Peyer's patch (tissue), 4 donors: ENCODE measurements around the gene CALCB. TPM values are rescaled to one million over a fixed set of nuclear protein-coding genes. Genes with fewer than 3 reads are reported as not detected.
A peak's percentile ranks its signal among the peaks of the same experiment; 100 is the strongest.
"Not testable (repeated sequence)": the region's sequence is repeated elsewhere in the genome, so short reads cannot be mapped to it uniquely, and the experiment has no call there.

ENCODE experiments used
- DNase-seq, 3 donors: peaks; one replicate each; pipeline ENCODE4 v3.0.0-alpha.2; 2017 to 2019
- H3K27ac ChIP-seq, 4 donors: fragments of 200-600 bp; sonication (generic); one replicate each; pipeline ENCODE4 v1.5.1; 2016 to 2019
- H3K27me3 ChIP-seq, 2 donors: fragments of 200-600 bp; sonication (generic); one replicate each; pipeline ENCODE4 v1.5.1; 2019
- H3K36me3 ChIP-seq, 3 donors: fragments of 200-600 bp; sonication (generic); one replicate each; pipeline ENCODE4 v1.5.1; 2016 to 2019
- H3K4me1 ChIP-seq, 4 donors: fragments of 200-600 bp; sonication (generic); one replicate each; pipeline ENCODE4 v1.5.1; 2016 to 2019
- H3K4me3 ChIP-seq, 4 donors: fragments of 200-600 bp; sonication (generic); 1 replicate in 3 of 4; 2 replicates in 1 of 4; pipeline ENCODE4 v1.5.1; 2016 to 2019; ENCODE audit warnings: mild to moderate bottlenecking in 1 of 4
- H3K9me3 ChIP-seq, 4 donors: fragments of 200-600 bp; sonication (generic); one replicate each; pipeline ENCODE4 v1.5.1; 2016 to 2019; ENCODE audit warnings: mild to moderate bottlenecking in 1 of 4
- POLR2A ChIP-seq, 2 donors: fragments of 450-650 bp; IDR thresholded peaks; one replicate each; pipeline ENCODE4 v1.5.1; 2017; ENCODE audit warnings: antibody characterized with exemption in 2 of 2, mild to moderate bottlenecking in 2 of 2, moderate library complexity in 2 of 2
- total RNA-seq, 4 donors: library from RNA; depleted of rRNA; stranded (reverse); fragments of >200 nt; gene quantifications; one replicate each; pipeline ENCODE4 v1.1.0, GENCODE V29; 2016
- TF ChIP-seq, protein P1 (sequence below), 6 experiments: fragments of 450-650 bp in 4 of 6; fragments of 200-600 bp in 2 of 6; sonication (generic) in 1 of 6; IDR thresholded peaks; one replicate each; pipeline ENCODE4 v1.5.1; 2017 to 2019; ENCODE audit warnings: antibody characterized with exemption in 6 of 6, mild to moderate bottlenecking in 3 of 6, moderate library complexity in 1 of 6

Gene CALCB, protein sequence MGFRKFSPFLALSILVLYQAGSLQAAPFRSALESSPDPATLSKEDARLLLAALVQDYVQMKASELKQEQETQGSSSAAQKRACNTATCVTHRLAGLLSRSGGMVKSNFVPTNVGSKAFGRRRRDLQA
- total RNA-seq: 1 to 10 TPM in 1 of 4 donors, under 1 TPM in 1, not detected in 2; 0.67 to 5.0 TPM

DNA sequence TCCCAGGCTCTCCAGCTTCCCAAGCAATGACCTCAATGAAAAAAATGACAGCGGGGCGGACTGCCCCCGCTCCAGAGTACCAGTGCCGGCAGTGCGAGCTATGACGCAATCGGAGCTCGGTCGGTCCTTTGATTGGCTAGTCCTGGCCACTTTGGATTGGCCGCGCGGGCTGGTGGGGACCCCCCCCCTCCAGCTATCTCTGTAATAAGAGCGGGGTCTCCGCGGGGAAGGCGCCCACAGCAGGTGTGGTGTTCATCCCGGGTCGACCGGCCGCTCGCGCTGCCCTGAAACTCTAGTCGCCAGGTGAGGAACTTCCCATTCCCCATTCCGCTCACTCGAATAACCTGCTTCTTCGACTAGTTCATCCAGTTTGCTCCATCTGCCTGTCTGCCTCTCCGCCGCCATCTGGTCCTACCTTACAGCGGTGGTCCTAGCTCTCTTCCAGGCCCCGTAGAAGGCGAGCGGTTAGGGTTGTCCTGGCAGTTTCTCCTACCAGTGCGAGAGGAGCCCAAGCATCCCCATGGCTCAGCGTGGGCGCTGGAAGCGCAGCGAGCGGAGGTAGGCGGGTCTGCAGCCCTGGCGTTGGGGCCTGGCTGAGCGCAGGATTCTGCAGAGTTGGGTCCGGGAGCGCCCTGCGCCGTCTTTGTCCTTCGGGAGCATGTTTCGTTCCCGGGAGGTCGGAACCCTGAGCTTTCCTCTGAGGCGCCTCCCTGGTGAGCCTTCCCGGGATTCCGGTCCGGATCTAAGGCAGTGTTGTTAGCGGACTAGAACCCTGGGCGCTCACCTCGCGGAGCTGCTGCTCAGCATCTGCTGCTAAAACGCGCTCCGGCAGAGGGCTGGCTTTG lies at the start of gene CALCB:
CALCB (plus strand) TSS at position 233 of the 845 bp plus-strand sequence. CDS start 1,126 bp downstream, outside the sequence.
- no peak within 1 kb of the TSS for H3K27ac ChIP-seq
- DNase-seq: no peak
- peaks cover 0 to 10% of the 10 kb centered on the region in 2 donors for H3K27me3 ChIP-seq
- no peak for TF ChIP-seq POLR2A (IDR thresholded peaks at IDR 0.05)
- TF ChIP-seq, protein P1, sequence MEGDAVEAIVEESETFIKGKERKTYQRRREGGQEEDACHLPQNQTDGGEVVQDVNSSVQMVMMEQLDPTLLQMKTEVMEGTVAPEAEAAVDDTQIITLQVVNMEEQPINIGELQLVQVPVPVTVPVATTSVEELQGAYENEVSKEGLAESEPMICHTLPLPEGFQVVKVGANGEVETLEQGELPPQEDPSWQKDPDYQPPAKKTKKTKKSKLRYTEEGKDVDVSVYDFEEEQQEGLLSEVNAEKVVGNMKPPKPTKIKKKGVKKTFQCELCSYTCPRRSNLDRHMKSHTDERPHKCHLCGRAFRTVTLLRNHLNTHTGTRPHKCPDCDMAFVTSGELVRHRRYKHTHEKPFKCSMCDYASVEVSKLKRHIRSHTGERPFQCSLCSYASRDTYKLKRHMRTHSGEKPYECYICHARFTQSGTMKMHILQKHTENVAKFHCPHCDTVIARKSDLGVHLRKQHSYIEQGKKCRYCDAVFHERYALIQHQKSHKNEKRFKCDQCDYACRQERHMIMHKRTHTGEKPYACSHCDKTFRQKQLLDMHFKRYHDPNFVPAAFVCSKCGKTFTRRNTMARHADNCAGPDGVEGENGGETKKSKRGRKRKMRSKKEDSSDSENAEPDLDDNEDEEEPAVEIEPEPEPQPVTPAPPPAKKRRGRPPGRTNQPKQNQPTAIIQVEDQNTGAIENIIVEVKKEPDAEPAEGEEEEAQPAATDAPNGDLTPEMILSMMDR (IDR thresholded peaks at IDR 0.05): no peak
- no peaks in the 10 kb centered on the region for H3K36me3 ChIP-seq
- peaks cover 0 to 17% (median 7%) of the 10 kb centered on the region in 4 donors for H3K4me1 ChIP-seq
- H3K9me3 ChIP-seq: no peaks in the 10 kb centered on the region
- H3K4me3 ChIP-seq: peak within 1 kb of the TSS in 3 of 4 donors; percentile 28 to 41 (median 38)

DNA sequence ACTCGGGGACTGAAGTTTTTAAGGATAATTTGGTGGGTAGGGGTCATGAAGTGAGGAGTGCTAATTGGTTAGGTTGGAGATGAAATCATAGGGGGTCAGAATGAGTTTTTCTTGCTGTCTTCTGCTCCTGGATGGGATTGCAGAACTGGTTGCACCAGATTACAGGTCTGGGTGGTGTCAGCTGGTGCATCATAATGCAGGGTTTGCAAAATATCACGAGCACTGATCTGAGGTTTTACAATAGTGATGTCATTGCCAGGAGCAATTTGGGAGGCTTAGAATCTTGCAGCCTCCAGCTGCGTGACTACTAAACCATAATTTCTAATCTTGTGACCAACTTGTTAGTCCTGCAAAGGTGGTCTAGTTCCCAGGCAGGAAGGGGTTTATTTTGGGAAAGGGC lies 46.4 kb upstream of the CALCB start:
- TF ChIP-seq, protein P1 (IDR thresholded peaks at IDR 0.05): no peak
- no peak for TF ChIP-seq POLR2A (IDR thresholded peaks at IDR 0.05)
- Histone ChIP-seq H3K9me3 (no peaks in the 10 kb centered on the region), H3K27me3 (no peaks in the 10 kb centered on the region), H3K27ac (no peak overlapping the region), H3K36me3 (no peaks in the 10 kb centered on the region), H3K4me1 (no peaks in the 10 kb centered on the region), H3K4me3 (no peak overlapping the region)
- no peak for DNase-seq

DNA sequence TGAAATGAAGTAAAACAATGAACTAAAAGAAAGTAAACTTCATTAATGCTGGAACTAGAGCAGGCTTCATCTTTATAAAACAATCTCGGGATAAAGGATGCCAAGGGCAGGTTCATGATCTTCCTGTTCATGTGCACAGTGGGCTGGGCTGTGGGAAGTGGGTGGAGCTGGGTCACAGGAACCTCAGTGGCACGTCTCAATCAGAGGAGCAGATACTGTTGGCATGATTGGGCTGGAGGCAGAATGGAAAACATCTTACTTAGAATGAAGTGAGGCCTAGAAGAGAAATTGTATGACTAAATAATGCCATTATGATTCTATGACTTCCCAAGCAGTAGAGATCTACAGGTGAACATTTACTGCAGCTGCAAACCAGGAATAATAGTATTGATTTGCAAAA lies 45.4 kb upstream of the CALCB start:
- Histone ChIP-seq H3K27ac (no peak overlapping the region), H3K9me3 (no peaks in the 10 kb centered on the region), H3K4me1 (no peaks in the 10 kb centered on the region), H3K36me3 (no peaks in the 10 kb centered on the region), H3K4me3 (no peak overlapping the region), H3K27me3 (no peaks in the 10 kb centered on the region)
- no peak for TF ChIP-seq POLR2A (IDR thresholded peaks at IDR 0.05)
- TF ChIP-seq, protein P1 (IDR thresholded peaks at IDR 0.05): no peak
- no peak for DNase-seq

DNA sequence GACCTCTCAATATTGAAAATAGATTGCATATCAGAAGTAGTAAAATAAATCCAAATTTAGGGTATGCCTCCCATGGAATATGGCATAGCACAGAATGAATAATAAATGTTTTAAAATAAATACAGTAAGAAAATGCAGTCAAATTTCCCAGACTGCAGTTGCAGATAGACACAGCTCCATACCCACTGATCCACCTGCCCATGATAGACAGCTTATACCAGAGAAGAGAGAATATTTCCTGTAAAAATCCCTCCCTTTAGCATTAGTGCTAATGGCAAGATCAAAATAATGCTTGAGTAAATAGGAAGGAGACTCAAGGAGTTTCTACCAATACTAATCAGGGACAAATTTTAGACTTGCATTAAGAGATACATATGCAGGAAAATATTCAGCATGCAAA lies 45.0 kb upstream of the CALCB start:
- Histone ChIP-seq H3K4me1 (no peaks in the 10 kb centered on the region), H3K9me3 (no peaks in the 10 kb centered on the region), H3K36me3 (no peaks in the 10 kb centered on the region), H3K27me3 (no peaks in the 10 kb centered on the region), H3K4me3 (no peak overlapping the region), H3K27ac (no peak overlapping the region)
- TF ChIP-seq, protein P1 (IDR thresholded peaks at IDR 0.05): no peak
- no peak for TF ChIP-seq POLR2A (IDR thresholded peaks at IDR 0.05)
- DNase-seq: no peak

DNA sequence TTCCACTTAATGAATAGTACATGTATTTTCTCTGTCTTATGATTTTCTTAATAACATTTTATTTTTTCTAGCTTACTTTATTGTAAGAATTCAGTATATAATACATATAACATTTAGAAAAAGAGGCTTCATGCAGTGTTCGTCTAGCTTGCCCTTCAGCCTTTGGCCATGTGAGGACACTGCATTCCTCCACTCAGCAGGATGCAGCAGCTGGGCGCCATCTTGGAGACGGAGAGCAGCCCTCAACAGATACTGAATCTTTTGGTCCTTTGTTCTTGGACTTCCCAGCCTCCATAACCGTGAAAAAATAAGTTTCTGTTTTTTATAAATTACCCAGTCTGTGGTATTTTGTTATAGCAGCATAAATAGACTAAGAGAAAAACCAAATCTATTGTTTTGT lies 41.4 kb upstream of the CALCB start:
- DNase-seq, H3K4me3 ChIP-seq, H3K9me3 ChIP-seq: not testable (repeated sequence)

DNA sequence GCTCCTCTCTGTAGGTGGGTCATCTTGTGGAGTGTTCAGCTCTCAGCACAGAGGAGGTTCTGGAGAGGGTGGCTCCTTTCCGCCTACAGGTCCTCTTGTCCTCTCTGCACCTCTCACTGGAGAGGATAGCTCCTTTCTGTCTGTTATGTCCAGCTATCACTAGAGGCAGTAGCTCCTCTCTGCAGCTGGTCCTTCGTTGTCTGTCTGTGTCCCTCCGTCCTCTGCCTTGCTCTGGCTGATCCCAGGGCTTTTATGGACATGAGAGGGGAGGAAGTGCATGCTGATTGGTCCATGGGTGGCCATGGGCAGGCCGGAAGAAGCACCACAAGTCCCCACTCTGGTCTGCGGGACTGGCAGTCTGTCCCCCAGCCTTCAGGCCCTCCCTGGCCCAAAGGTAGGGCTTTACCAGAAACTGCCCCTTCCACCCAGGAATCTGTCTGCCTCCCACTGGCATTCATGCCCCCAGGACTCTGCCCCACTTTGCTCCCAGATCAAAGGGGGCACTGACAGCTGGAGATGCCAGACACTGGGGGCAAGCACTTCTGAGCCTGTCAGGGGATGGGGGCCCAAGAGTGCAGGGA lies 38.6 kb upstream of the CALCB start:
- no peak for DNase-seq
- Histone ChIP-seq H3K27ac (no peak overlapping the region), H3K36me3 (no peaks in the 10 kb centered on the region), H3K4me3 (no peak overlapping the region), H3K9me3 (no peaks in the 10 kb centered on the region), H3K27me3 (no peaks in the 10 kb centered on the region), H3K4me1 (no peaks in the 10 kb centered on the region)
- TF ChIP-seq POLR2A (IDR thresholded peaks at IDR 0.05): no peak
- TF ChIP-seq, protein P1 (IDR thresholded peaks at IDR 0.05): no peak

More for the DNA sequence above, 41.4 kb upstream of the CALCB start:
- H3K27me3 ChIP-seq, H3K27ac ChIP-seq, H3K36me3 ChIP-seq, H3K4me1 ChIP-seq: not testable (repeated sequence)
